HEK293 (cell line): ENCODE measurements around the gene ITPKC.
A peak's percentile ranks its signal among the peaks of the same experiment; 100 is the strongest.

Source experiments
- BCL11A ChIP-seq: fragments of 450-650 bp; formaldehyde crosslinking; IDR thresholded peaks from 2 replicates; pipeline ENCODE4 v1.5.1; 2016; ENCODE audit warnings: low read depth, missing biosample characterization, missing genetic modification characterization
- BCL11B ChIP-seq: fragments of 450-650 bp; formaldehyde crosslinking; IDR thresholded peaks from 2 replicates; pipeline ENCODE4 v1.5.1; 2016; ENCODE audit warnings: low read depth, missing biosample characterization, missing genetic modification characterization
- KLF16 ChIP-seq: fragments of 450-650 bp; formaldehyde crosslinking; IDR thresholded peaks from 2 replicates; pipeline ENCODE4 v1.5.1; 2017; ENCODE audit warnings: missing biosample characterization, missing genetic modification characterization
- MEIS1 ChIP-seq: sonication (generic); formaldehyde crosslinking; IDR thresholded peaks from 2 replicates; pipeline ENCODE4 v1.8.1; 2022; ENCODE audit warnings: missing genetic modification reagents, mild to moderate bottlenecking, borderline replicate concordance
- PRDM1 ChIP-seq: fragments of 450-650 bp; formaldehyde crosslinking; IDR thresholded peaks from 2 replicates; pipeline ENCODE4; 2016; ENCODE audit warnings: missing biosample characterization, missing genetic modification characterization
- SETDB1 ChIP-seq: IDR thresholded peaks from one replicate; pipeline ENCODE4 v1.6.1; 2017; ENCODE audit warnings: mild to moderate bottlenecking, low read length, moderate library complexity, mixed read lengths; ENCODE audit not compliant: insufficient read length
- WT1 ChIP-seq: fragments of 450-650 bp; formaldehyde crosslinking; IDR thresholded peaks from 2 replicates; pipeline ENCODE4 v1.5.1; 2016; ENCODE audit warnings: missing biosample characterization, missing genetic modification characterization
- ZBTB21 ChIP-seq: fragments of 450-650 bp; formaldehyde crosslinking; IDR thresholded peaks from 2 replicates; pipeline ENCODE4 v1.5.1; 2017; ENCODE audit warnings: missing biosample characterization, missing genetic modification characterization
- ZNF174 ChIP-seq: fragments of 450-650 bp; formaldehyde crosslinking; IDR thresholded peaks from 2 replicates; pipeline ENCODE4 v1.5.0; 2017; ENCODE audit warnings: missing biosample characterization, mild to moderate bottlenecking, missing genetic modification characterization
- ZNF248 ChIP-seq: fragments of 450-650 bp; formaldehyde crosslinking; IDR thresholded peaks from 2 replicates; pipeline ENCODE4 v1.5.1; 2017; ENCODE audit warnings: missing biosample characterization, missing genetic modification characterization
- ZNF274 ChIP-seq, 2 experiments: fragments of 200-500 bp in 1 of 2; fragments of 450-650 bp in 1 of 2; sonication (Bioruptor generic) in 1 of 2; formaldehyde crosslinking in 1 of 2; IDR thresholded peaks; 2 replicates each; pipeline versions ENCODE4 v1.5.1 to v1.6.1; 2014 to 2016; ENCODE audit warnings: borderline replicate concordance in 1 of 2, inconsistent platforms in 1 of 2, low read length in 1 of 2, missing biosample characterization in 1 of 2, missing genetic modification characterization in 1 of 2
- ZNF366 ChIP-seq: fragments of 450-650 bp; formaldehyde crosslinking; conservative IDR thresholded peaks from 2 replicates; pipeline ENCODE4 v1.5.1; 2016; ENCODE audit warnings: missing biosample characterization, missing genetic modification characterization
- ZNF394 ChIP-seq: fragments of 450-650 bp; formaldehyde crosslinking; IDR thresholded peaks from 2 replicates; pipeline ENCODE4 v1.5.1; 2016; ENCODE audit warnings: missing biosample characterization, missing genetic modification characterization, mild to moderate bottlenecking, moderate library complexity, borderline replicate concordance
- ZNF658 ChIP-seq: fragments of 450-650 bp; formaldehyde crosslinking; IDR thresholded peaks from 2 replicates; pipeline ENCODE4; 2016; ENCODE audit warnings: missing biosample characterization, missing genetic modification characterization
- ZSCAN23 ChIP-seq: fragments of 450-650 bp; formaldehyde crosslinking; IDR thresholded peaks from 2 replicates; pipeline ENCODE4 v1.5.1; 2016; ENCODE audit warnings: missing biosample characterization, missing genetic modification characterization
- ZSCAN30 ChIP-seq: fragments of 450-650 bp; IDR thresholded peaks from 2 replicates; pipeline ENCODE4 v1.5.1; 2018; ENCODE audit warnings: missing biosample characterization, mild to moderate bottlenecking, missing genetic modification characterization, moderate library complexity
- TF ChIP-seq, protein P1 (sequence below): fragments of 450-650 bp; formaldehyde crosslinking; IDR thresholded peaks from 2 replicates; pipeline ENCODE4 v1.5.1; 2016; ENCODE audit warnings: missing biosample characterization, missing genetic modification characterization
- TF ChIP-seq, protein P2 (sequence below): fragments of 450-650 bp; formaldehyde crosslinking; IDR thresholded peaks from 2 replicates; pipeline ENCODE4 v1.5.1; 2016; ENCODE audit warnings: missing biosample characterization, missing genetic modification characterization
- TF ChIP-seq, protein P3 (sequence below): fragments of 450-650 bp; formaldehyde crosslinking; IDR thresholded peaks from 2 replicates; pipeline ENCODE4 v1.5.1; 2016; ENCODE audit warnings: missing biosample characterization, missing genetic modification characterization, borderline replicate concordance
- TF ChIP-seq, protein P4 (sequence below): fragments of 450-650 bp; formaldehyde crosslinking; IDR thresholded peaks from 2 replicates; pipeline ENCODE4 v1.5.1; 2016; ENCODE audit warnings: missing biosample characterization, missing genetic modification characterization
- TF ChIP-seq, protein P5 (sequence below): fragments of 450-650 bp; formaldehyde crosslinking; IDR thresholded peaks from 2 replicates; pipeline ENCODE4 v1.5.1; 2016; ENCODE audit warnings: missing biosample characterization, missing genetic modification characterization

Gene ITPKC

DNA sequence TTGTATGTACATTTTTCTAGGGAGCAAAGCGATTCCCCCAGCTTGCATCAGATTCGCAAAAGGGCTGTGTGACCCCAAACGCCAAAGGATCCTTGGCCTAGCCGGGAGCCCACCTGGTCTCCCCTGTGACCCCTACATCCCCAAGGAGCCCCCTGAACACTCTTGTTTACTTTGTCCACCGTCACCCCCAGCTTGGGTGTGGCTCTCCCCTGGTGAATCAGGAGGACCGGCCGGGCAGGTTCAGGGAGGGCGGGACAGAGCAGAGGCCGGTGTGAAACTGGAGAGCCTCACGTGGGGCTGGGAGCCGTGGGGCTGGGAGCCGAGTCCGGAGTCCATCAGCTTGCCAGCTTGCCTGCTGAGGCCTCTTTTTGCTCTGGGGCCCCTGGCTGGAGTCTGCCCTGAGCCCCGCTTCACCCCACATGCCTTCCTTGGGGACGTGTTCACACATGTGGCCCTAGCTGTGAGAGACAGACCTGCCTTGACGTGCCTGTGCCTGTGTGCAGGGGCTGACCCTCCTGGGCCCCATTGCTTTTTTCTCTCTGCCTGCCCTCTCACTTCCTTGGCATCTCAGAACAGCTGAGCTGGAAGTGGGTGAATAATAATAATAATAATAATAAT is 2.0 kb downstream of the ITPKC start (continued):
- peak; percentile 85 for TF ChIP-seq ZSCAN30 (tag by site-specific recombination)
- no peak; the same call in 1 of the 2 replicates for TF ChIP-seq WT1 (tag by site-specific recombination)
- TF ChIP-seq ZNF366 = no peak
- TF ChIP-seq BCL11B (tag by site-specific recombination) = no peak; the same call in 1 of the 2 replicates
- TF ChIP-seq ZNF658 = no peak
- TF ChIP-seq, protein P1, sequence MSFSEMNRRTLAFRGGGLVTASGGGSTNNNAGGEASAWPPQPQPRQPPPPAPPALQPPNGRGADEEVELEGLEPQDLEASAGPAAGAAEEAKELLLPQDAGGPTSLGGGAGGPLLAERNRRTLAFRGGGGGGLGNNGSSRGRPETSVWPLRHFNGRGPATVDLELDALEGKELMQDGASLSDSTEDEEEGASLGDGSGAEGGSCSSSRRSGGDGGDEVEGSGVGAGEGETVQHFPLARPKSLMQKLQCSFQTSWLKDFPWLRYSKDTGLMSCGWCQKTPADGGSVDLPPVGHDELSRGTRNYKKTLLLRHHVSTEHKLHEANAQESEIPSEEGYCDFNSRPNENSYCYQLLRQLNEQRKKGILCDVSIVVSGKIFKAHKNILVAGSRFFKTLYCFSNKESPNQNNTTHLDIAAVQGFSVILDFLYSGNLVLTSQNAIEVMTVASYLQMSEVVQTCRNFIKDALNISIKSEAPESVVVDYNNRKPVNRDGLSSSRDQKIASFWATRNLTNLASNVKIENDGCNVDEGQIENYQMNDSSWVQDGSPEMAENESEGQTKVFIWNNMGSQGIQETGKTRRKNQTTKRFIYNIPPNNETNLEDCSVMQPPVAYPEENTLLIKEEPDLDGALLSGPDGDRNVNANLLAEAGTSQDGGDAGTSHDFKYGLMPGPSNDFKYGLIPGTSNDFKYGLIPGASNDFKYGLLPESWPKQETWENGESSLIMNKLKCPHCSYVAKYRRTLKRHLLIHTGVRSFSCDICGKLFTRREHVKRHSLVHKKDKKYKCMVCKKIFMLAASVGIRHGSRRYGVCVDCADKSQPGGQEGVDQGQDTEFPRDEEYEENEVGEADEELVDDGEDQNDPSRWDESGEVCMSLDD (tag by site-specific recombination) = no peak
- TF ChIP-seq, protein P2, sequence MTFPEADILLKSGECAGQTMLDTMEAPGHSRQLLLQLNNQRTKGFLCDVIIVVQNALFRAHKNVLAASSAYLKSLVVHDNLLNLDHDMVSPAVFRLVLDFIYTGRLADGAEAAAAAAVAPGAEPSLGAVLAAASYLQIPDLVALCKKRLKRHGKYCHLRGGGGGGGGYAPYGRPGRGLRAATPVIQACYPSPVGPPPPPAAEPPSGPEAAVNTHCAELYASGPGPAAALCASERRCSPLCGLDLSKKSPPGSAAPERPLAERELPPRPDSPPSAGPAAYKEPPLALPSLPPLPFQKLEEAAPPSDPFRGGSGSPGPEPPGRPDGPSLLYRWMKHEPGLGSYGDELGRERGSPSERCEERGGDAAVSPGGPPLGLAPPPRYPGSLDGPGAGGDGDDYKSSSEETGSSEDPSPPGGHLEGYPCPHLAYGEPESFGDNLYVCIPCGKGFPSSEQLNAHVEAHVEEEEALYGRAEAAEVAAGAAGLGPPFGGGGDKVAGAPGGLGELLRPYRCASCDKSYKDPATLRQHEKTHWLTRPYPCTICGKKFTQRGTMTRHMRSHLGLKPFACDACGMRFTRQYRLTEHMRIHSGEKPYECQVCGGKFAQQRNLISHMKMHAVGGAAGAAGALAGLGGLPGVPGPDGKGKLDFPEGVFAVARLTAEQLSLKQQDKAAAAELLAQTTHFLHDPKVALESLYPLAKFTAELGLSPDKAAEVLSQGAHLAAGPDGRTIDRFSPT = 0 out of 2 replicates have a peak, but pooled peaks have one; percentile 28
- TF ChIP-seq MEIS1 (CRISPR knock-in tag) = no peak
- TF ChIP-seq BCL11A (tag by site-specific recombination) = peak; percentile 34; the same call in 1 of the 2 replicates
- no peak for TF ChIP-seq ZNF274 (IDR thresholded peaks at IDR 0.05; ENCODE audit: low read length)
- TF ChIP-seq ZNF274 (tag by site-specific recombination; IDR thresholded peaks at IDR 0.05; ENCODE audit: borderline replicate concordance) = no peak
- TF ChIP-seq, protein P3, sequence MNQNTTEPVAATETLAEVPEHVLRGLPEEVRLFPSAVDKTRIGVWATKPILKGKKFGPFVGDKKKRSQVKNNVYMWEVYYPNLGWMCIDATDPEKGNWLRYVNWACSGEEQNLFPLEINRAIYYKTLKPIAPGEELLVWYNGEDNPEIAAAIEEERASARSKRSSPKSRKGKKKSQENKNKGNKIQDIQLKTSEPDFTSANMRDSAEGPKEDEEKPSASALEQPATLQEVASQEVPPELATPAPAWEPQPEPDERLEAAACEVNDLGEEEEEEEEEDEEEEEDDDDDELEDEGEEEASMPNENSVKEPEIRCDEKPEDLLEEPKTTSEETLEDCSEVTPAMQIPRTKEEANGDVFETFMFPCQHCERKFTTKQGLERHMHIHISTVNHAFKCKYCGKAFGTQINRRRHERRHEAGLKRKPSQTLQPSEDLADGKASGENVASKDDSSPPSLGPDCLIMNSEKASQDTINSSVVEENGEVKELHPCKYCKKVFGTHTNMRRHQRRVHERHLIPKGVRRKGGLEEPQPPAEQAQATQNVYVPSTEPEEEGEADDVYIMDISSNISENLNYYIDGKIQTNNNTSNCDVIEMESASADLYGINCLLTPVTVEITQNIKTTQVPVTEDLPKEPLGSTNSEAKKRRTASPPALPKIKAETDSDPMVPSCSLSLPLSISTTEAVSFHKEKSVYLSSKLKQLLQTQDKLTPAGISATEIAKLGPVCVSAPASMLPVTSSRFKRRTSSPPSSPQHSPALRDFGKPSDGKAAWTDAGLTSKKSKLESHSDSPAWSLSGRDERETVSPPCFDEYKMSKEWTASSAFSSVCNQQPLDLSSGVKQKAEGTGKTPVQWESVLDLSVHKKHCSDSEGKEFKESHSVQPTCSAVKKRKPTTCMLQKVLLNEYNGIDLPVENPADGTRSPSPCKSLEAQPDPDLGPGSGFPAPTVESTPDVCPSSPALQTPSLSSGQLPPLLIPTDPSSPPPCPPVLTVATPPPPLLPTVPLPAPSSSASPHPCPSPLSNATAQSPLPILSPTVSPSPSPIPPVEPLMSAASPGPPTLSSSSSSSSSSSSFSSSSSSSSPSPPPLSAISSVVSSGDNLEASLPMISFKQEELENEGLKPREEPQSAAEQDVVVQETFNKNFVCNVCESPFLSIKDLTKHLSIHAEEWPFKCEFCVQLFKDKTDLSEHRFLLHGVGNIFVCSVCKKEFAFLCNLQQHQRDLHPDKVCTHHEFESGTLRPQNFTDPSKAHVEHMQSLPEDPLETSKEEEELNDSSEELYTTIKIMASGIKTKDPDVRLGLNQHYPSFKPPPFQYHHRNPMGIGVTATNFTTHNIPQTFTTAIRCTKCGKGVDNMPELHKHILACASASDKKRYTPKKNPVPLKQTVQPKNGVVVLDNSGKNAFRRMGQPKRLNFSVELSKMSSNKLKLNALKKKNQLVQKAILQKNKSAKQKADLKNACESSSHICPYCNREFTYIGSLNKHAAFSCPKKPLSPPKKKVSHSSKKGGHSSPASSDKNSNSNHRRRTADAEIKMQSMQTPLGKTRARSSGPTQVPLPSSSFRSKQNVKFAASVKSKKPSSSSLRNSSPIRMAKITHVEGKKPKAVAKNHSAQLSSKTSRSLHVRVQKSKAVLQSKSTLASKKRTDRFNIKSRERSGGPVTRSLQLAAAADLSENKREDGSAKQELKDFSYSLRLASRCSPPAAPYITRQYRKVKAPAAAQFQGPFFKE (tag by site-specific recombination) = no peak
- no peak for TF ChIP-seq ZSCAN23 (tag by site-specific recombination)
- no peak for TF ChIP-seq SETDB1
- TF ChIP-seq KLF16 (tag by site-specific recombination) = peak; percentile 47; the same call in 1 of the 2 replicates
- TF ChIP-seq, protein P4, sequence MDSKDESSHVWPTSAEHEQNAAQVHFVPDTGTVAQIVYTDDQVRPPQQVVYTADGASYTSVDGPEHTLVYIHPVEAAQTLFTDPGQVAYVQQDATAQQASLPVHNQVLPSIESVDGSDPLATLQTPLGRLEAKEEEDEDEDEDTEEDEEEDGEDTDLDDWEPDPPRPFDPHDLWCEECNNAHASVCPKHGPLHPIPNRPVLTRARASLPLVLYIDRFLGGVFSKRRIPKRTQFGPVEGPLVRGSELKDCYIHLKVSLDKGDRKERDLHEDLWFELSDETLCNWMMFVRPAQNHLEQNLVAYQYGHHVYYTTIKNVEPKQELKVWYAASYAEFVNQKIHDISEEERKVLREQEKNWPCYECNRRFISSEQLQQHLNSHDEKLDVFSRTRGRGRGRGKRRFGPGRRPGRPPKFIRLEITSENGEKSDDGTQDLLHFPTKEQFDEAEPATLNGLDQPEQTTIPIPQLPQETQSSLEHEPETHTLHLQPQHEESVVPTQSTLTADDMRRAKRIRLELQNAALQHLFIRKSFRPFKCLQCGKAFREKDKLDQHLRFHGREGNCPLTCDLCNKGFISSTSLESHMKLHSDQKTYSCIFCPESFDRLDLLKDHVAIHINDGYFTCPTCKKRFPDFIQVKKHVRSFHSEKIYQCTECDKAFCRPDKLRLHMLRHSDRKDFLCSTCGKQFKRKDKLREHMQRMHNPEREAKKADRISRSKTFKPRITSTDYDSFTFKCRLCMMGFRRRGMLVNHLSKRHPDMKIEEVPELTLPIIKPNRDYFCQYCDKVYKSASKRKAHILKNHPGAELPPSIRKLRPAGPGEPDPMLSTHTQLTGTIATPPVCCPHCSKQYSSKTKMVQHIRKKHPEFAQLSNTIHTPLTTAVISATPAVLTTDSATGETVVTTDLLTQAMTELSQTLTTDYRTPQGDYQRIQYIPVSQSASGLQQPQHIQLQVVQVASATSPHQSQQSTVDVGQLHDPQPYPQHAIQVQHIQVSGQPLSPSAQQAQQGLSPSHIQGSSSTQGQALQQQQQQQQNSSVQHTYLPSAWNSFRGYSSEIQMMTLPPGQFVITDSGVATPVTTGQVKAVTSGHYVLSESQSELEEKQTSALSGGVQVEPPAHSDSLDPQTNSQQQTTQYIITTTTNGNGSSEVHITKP (tag by site-specific recombination) = no peak
- TF ChIP-seq ZNF248 (tag by site-specific recombination) = no peak
- TF ChIP-seq ZNF394 (tag by site-specific recombination) = no peak
- TF ChIP-seq PRDM1 (tag by site-specific recombination) = peak; percentile 22; the same call in 1 of the 2 replicates
- TF ChIP-seq, protein P5, sequence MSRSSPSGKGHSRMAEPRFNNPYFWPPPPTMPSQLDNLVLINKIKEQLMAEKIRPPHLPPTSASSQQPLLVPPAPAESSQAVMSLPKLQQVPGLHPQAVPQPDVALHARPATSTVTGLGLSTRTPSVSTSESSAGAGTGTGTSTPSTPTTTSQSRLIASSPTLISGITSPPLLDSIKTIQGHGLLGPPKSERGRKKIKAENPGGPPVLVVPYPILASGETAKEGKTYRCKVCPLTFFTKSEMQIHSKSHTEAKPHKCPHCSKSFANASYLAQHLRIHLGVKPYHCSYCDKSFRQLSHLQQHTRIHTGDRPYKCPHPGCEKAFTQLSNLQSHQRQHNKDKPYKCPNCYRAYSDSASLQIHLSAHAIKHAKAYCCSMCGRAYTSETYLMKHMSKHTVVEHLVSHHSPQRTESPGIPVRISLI (tag by site-specific recombination) = peak; percentile 43; the same call in 1 of the 2 replicates
- no peak for TF ChIP-seq ZNF174
- TF ChIP-seq ZBTB21 (tag by site-specific recombination) = no peak
